Activated CD8-positive, alpha-beta T cell treated with anti-CD3 and anti-CD28 coated beads for 36 hours (primary cell): ENCODE measurements around the gene URM1. TPM values are rescaled to one million over a fixed set of nuclear protein-coding genes. Genes with fewer than 3 reads are reported as not detected.

ENCODE experiments used
- ATAC-seq: fragments of 200-7000 bp; cut with Tn5 transposase; one replicate; pipeline ENCODE4 v1.10.0; 2021; ENCODE audit warnings: mild to moderate bottlenecking, moderate library complexity
- CTCF ChIA-PET: fragments of 350-600 bp; sonication (Branson Sonifier 250); formaldehyde crosslinking; loops from one replicate; lab custom pipeline; 2021; ENCODE audit warnings: antibody characterized with exemption; lab: Charles Lee
- POLR2A ChIA-PET: fragments of 350-600 bp; sonication (Branson Sonifier 250); formaldehyde crosslinking; loops from one replicate; lab custom pipeline; 2021; ENCODE audit warnings: antibody characterized with exemption; lab: Charles Lee
- DNase-seq: peaks from one replicate; pipeline ENCODE4 v3.0.0-alpha.2; 2020
- H3K27ac Mint-ChIP-seq: one replicate; pipeline ENCODE4 v1.8.0; 2021; ENCODE audit warnings: mild to moderate bottlenecking, mixed read lengths
- H3K27me3 Mint-ChIP-seq: one replicate; pipeline ENCODE4 v1.8.0; 2021; ENCODE audit warnings: mixed read lengths
- H3K36me3 Mint-ChIP-seq: one replicate; pipeline ENCODE4 v1.8.0; 2021; ENCODE audit warnings: low read depth, mixed read lengths
- H3K4me1 Mint-ChIP-seq: one replicate; pipeline ENCODE4 v1.8.0; 2021; ENCODE audit warnings: low read depth, mixed read lengths
- H3K4me3 Mint-ChIP-seq: one replicate; pipeline ENCODE4 v1.8.0; 2021; ENCODE audit warnings: mild to moderate bottlenecking, moderate library complexity, mixed read lengths
- H3K9me3 Mint-ChIP-seq: one replicate; pipeline ENCODE4 v1.8.0; 2021; ENCODE audit warnings: mixed read lengths
- CTCF ChIP-seq: fragments of 200-600 bp; IDR thresholded peaks from one replicate; pipeline ENCODE4 v1.8.0; 2022; ENCODE audit warnings: antibody characterized with exemption, mild to moderate bottlenecking
- intact Hi-C: fragments of 100-400 bp; cut with micrococcal nuclease; formaldehyde crosslinking; loops from one replicate; pipeline ENCODE4 v1.10.0; 2022
- total RNA-seq, 2 experiments: library from RNA; stranded (reverse); gene quantifications; one replicate each; pipeline ENCODE4 v1.2.3, GENCODE V29; 2021

The URM1 gene
- total RNA-seq, 2 experiments from 2014 or later, result 56.3 to 60.2 TPM

- H3K36me3 Mint-ChIP-seq, result peaks cover 31% of the 10 kb centered on the region
- ATAC-seq, result no peak
- no peaks in the 10 kb centered on the region for H3K4me1 Mint-ChIP-seq
- H3K27me3 Mint-ChIP-seq, result no peaks in the 10 kb centered on the region
- H3K9me3 Mint-ChIP-seq, result no peaks in the 10 kb centered on the region
- DNase-seq, result no peak
- ChIA-PET CTCF (no interaction called here), POLR2A (no interaction called here)
- no peak overlapping the region for H3K27ac Mint-ChIP-seq
- intact Hi-C loops, result no loop called here
- TF ChIP-seq CTCF, result no peak
- H3K4me3 Mint-ChIP-seq, result no peak overlapping the region
Measured at GRCh38 chr9:128390813-128391711, 19.9 kb downstream of the URM1 start.

- ChIA-PET CTCF (no interaction called here), POLR2A (no interaction called here)
Measured at GRCh38 chr9:128391956-128392301, 20.8 kb downstream of the URM1 start.

GRCh38 chr9:128392302-128393144 is 21.3 kb downstream of the URM1 start:
- Mint-ChIP-seq H3K4me3 (no peak overlapping the region), H3K27ac (no peak overlapping the region), H3K4me1 (peaks cover 3% of the 10 kb centered on the region), H3K27me3 (peaks cover 8% of the 10 kb centered on the region), H3K9me3 (no peaks in the 10 kb centered on the region), H3K36me3 (peaks cover 25% of the 10 kb centered on the region)
- TF ChIP-seq CTCF, result no peak
- DNase-seq (no peak), ATAC-seq (no peak)
- intact Hi-C loops, result no loop called here
- POLR2A ChIA-PET, result no interaction called here
- CTCF ChIA-PET, result no interaction called here

More at GRCh38 chr9:128391956-128392301, 20.8 kb downstream of the URM1 start:
- no peak overlapping the region for H3K27ac Mint-ChIP-seq
- H3K27me3 Mint-ChIP-seq, result peaks cover 2% of the 10 kb centered on the region
- intact Hi-C loops, result no loop called here
- peaks cover under 1% of the 10 kb centered on the region for H3K4me1 Mint-ChIP-seq
- no peaks in the 10 kb centered on the region for H3K9me3 Mint-ChIP-seq
- ATAC-seq, result no peak
- H3K4me3 Mint-ChIP-seq, result no peak overlapping the region
- peaks cover 26% of the 10 kb centered on the region for H3K36me3 Mint-ChIP-seq
- no peak for TF ChIP-seq CTCF
- no peak for DNase-seq

- Mint-ChIP-seq H3K27me3 (peaks cover 12% of the 10 kb centered on the region), H3K4me3 (no peak overlapping the region), H3K27ac (no peak overlapping the region), H3K36me3 (peaks cover 20% of the 10 kb centered on the region), H3K4me1 (peaks cover 3% of the 10 kb centered on the region), H3K9me3 (no peaks in the 10 kb centered on the region)
- ATAC-seq (no peak), DNase-seq (no peak)
- TF ChIP-seq CTCF, result no peak
- ChIA-PET CTCF (interaction anchor here (0.6 kb wide), 1 partner anchor 72 kb away, joined by 3 read pairs; no protein-coding TSS in a partner anchor), POLR2A (no interaction called here)
- intact Hi-C loops, result no loop called here
Measured at GRCh38 chr9:128393145-128393775, 22.1 kb downstream of the URM1 start.
